ENCODE results near the gene TRAF1.

GRCh38 chr9:120869360-120869687 is 57.3 kb downstream of the TRAF1 start:
- TF ChIP-seq GATA2 (IDR thresholded peaks at IDR 0.05; ENCODE audit: low read depth, low read length) (no peak), GATA3 (IDR thresholded peaks at IDR 0.05; ENCODE audit: low read depth, low read length) (no peak)
